Uterus (tissue), 2 donors: ENCODE data around the gene CCDC88B.

Experiments used
- CTCF ChIP-seq, 4 experiments: fragments of 200-600 bp in 2 of 4; fragments of 450-650 bp in 2 of 4; sonication (generic) in 2 of 4; IDR thresholded peaks; one replicate each; pipeline ENCODE4 v1.5.1; 2016 to 2019; ENCODE audit warnings: antibody characterized with exemption in 4 of 4, mild to moderate bottlenecking in 2 of 4, moderate library complexity in 1 of 4
- POLR2A ChIP-seq, 2 donors: fragments of 450-650 bp; IDR thresholded peaks; one replicate each; pipeline ENCODE4 v1.6.1; 2016; ENCODE audit warnings: antibody characterized with exemption in 2 of 2, mild to moderate bottlenecking in 1 of 2, moderate library complexity in 1 of 2

- TF ChIP-seq CTCF (IDR thresholded peaks at IDR 0.05) (no peak), POLR2A (IDR thresholded peaks at IDR 0.05) (no peak)
These were observed 11.2 kb downstream of the CCDC88B start for GRCh38 chr11:64351136-64351631.
